ENCODE measurements around the gene BUB1. TPM values are rescaled to one million over a fixed set of nuclear protein-coding genes. Genes with fewer than 3 reads are reported as not detected.

The BUB1 gene
- total RNA-seq, 1 donor, result 4.7 TPM

Other genes with a start within 250 kb of the BUB1 start
- gene LIMS4, start 205.2 kb downstream of the BUB1 start, total RNA-seq, result 6.9 and 15.9 TPM in 2 replicates
- 56.0 and 62.2 TPM in 2 replicates for gene RGPD6, start 100.8 kb downstream of the BUB1 start, total RNA-seq
- not detected in 2 replicates for gene ACOXL, start 54.5 kb upstream of the BUB1 start, total RNA-seq

Data from osteoblast (primary cell).